CD4-positive, alpha-beta memory T cell (primary cell): ENCODE data around the gene CDKN2A. TPM values are rescaled to one million over a fixed set of nuclear protein-coding genes. Genes with fewer than 3 reads are reported as not detected.

ENCODE experiments used
- CTCF ChIA-PET: fragments of 350-600 bp; sonication (Branson Sonifier 250); formaldehyde crosslinking; loops from one replicate; lab custom pipeline; 2021; ENCODE audit warnings: inconsistent platforms; ENCODE audit not compliant: partially characterized antibody; lab: Charles Lee
- POLR2A ChIA-PET: fragments of 350-600 bp; sonication (Branson Sonifier 250); formaldehyde crosslinking; loops from one replicate; lab custom pipeline; 2021; ENCODE audit not compliant: partially characterized antibody; lab: Charles Lee
- DNase-seq, 5 donors: peaks; one replicate each; pipeline versions ENCODE4 v3.0.0 to v3.0.0-alpha.2; 2020 to 2022; ENCODE audit warnings: mixed read lengths in 1 of 5
- H3K27ac ChIP-seq: one replicate; pipeline ENCODE4 v1.7.0; 2013; ENCODE audit warnings: low read depth, low read length
- H3K27me3 ChIP-seq: 2 replicates; pipeline ENCODE4 v1.7.0; 2013; ENCODE audit warnings: mild to moderate bottlenecking, low read length, moderate library complexity; ENCODE audit not compliant: insufficient read depth
- H3K36me3 ChIP-seq: 2 replicates; pipeline ENCODE4 v1.7.0; 2013; ENCODE audit warnings: mild to moderate bottlenecking, low read length, moderate library complexity; ENCODE audit not compliant: insufficient read depth
- H3K4me1 ChIP-seq: 2 replicates; pipeline ENCODE4 v1.7.0; 2013; ENCODE audit warnings: mild to moderate bottlenecking, low read length, moderate library complexity; ENCODE audit not compliant: insufficient read depth
- H3K4me3 ChIP-seq, 2 donors: one replicate each; pipeline ENCODE4 v1.7.0; 2013; ENCODE audit warnings: low read length in 2 of 2, mild to moderate bottlenecking in 1 of 2
- H3K9me3 ChIP-seq, 2 donors: one replicate each; pipeline ENCODE4 v1.7.0; 2013; ENCODE audit warnings: low read length in 2 of 2, control low read depth in 1 of 2; ENCODE audit not compliant: control insufficient read depth in 1 of 2
- H3K27ac Mint-ChIP-seq, 7 donors: one replicate each; pipeline ENCODE4 v1.8.0; 2020 to 2021; ENCODE audit warnings: mixed read lengths in 7 of 7, mild to moderate bottlenecking in 6 of 7, inconsistent platforms in 3 of 7, moderate library complexity in 3 of 7
- H3K27me3 Mint-ChIP-seq, 2 donors: one replicate each; pipeline ENCODE4 v1.8.0; 2020 to 2021; ENCODE audit warnings: mixed read lengths in 2 of 2
- H3K36me3 Mint-ChIP-seq, 2 donors: one replicate each; pipeline ENCODE4 v1.8.0; 2020 to 2021; ENCODE audit warnings: mixed read lengths in 2 of 2, inconsistent platforms in 1 of 2, mild to moderate bottlenecking in 1 of 2
- H3K4me1 Mint-ChIP-seq, 4 donors: one replicate each; pipeline ENCODE4 v1.8.0; 2020 to 2021; ENCODE audit warnings: mixed read lengths in 4 of 4, mild to moderate bottlenecking in 1 of 4
- H3K4me3 Mint-ChIP-seq, 8 donors: one replicate each; pipeline ENCODE4 v1.8.0; 2020 to 2021; ENCODE audit warnings: mixed read lengths in 8 of 8, mild to moderate bottlenecking in 7 of 8, moderate library complexity in 6 of 8, inconsistent platforms in 3 of 8
- H3K9me3 Mint-ChIP-seq, 8 donors: one replicate each; pipeline ENCODE4 v1.8.0; 2020 to 2021; ENCODE audit warnings: mixed read lengths in 8 of 8, mild to moderate bottlenecking in 5 of 8, inconsistent platforms in 3 of 8, moderate library complexity in 1 of 8
- intact Hi-C: fragments of 100-400 bp; cut with micrococcal nuclease; formaldehyde crosslinking; loops from one replicate; pipeline ENCODE4 v1.15.1; 2023
- polyA plus RNA-seq, 2 donors: library from polyadenylated mRNA; unstranded; fragments of 300-500 nt; fragmentation: Illumina TruSeq; gene quantifications; one replicate each; pipeline ENCODE4 v1.2.3, GENCODE V29; 2021
- total RNA-seq, 2 experiments: library from RNA; stranded (reverse); gene quantifications; one replicate each; pipeline ENCODE4 v1.2.3, GENCODE V29; 2021

Gene CDKN2A
- total and polyA plus RNA-seq, 4 experiments from 2014 or later: 5.4 to 7.0 (median 6.2) TPM

- H3K27me3 Mint-ChIP-seq: peaks cover 26 to 30% of the 10 kb centered on the region in 2 donors
- intact Hi-C loops: loop anchor here (1.0 to 5.0 kb wide), 4 partner anchors 14 to 196 kb away; no protein-coding TSS in a partner anchor
- no peaks in the 10 kb centered on the region for H3K9me3 ChIP-seq
- peak; percentile 64 to 71 (median 65) for DNase-seq
- H3K4me1 ChIP-seq: peaks cover 29% of the 10 kb centered on the region
- no peaks in the 10 kb centered on the region for H3K36me3 ChIP-seq
- H3K4me3 Mint-ChIP-seq: peak within 1 kb of the TSS; percentile 69 to 90 (median 84)
- peak within 1 kb of the TSS in 6 of 7 donors; percentile 16 to 81 (median 56) for H3K27ac Mint-ChIP-seq
- ChIA-PET POLR2A (interaction anchor here (1.2 to 2.9 kb wide), 7 partner anchors 14 to 207 kb away, joined by 3 to 23 read pairs (median 6); partner anchors contain the start of genes CDKN2A, CDKN2B-AS1 and MTAP), CTCF (interaction anchor here (0.7 to 7.3 kb wide), 59 partner anchors 9 to 676 kb away, joined by 3 to 355 read pairs (median 5); partner anchors contain the start of genes CDKN2A, CDKN2B-AS1 and MTAP)
- peak within 1 kb of the TSS; percentile 8 to 65 for H3K4me3 ChIP-seq
- no peaks in the 10 kb centered on the region for H3K36me3 Mint-ChIP-seq
- peaks cover 15 to 27% (median 21%) of the 10 kb centered on the region in 4 donors for H3K4me1 Mint-ChIP-seq
- H3K27ac ChIP-seq: peak within 1 kb of the TSS; percentile 5
- peaks cover 49% of the 10 kb centered on the region for H3K27me3 ChIP-seq
- peaks cover 0 to 12% (median 0%) of the 10 kb centered on the region in 8 donors for H3K9me3 Mint-ChIP-seq
Measured at GRCh38 chr9:22008717-22009505, 14.7 kb upstream of the CDKN2A start, which contains the start of gene CDKN2B. CDKN2B (minus strand) TSS chr9:22009305; CDS start chr9:22008953, 352 bp downstream.

DNA sequence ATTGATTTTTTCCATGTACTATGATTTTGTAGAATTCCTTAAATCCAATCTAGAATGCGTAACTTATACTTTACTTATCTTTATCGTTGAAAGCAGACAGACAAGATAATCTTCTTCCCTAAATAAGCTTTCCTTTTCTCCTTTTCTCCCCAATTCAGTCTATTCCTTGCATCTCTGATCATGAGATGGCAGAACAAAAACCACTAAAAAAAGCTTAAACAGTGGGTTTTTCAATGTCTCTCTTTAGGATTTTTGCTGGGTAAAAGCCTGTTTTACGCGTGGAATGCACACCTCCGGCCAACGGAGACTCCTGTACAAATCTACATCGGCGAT lies 14.2 kb upstream of the CDKN2A start:
- CTCF ChIA-PET: interaction anchor here (0.7 to 7.3 kb wide), 59 partner anchors 9 to 675 kb away, joined by 3 to 355 read pairs (median 5); partner anchors contain the start of genes CDKN2A, CDKN2B-AS1 and MTAP
- no peaks in the 10 kb centered on the region for H3K36me3 Mint-ChIP-seq
- DNase-seq: no peak
- H3K9me3 ChIP-seq: no peaks in the 10 kb centered on the region
- H3K36me3 ChIP-seq: no peaks in the 10 kb centered on the region
- POLR2A ChIA-PET: interaction anchor here (1.2 to 2.9 kb wide), 7 partner anchors 14 to 206 kb away, joined by 3 to 23 read pairs (median 6); partner anchors contain the start of genes CDKN2A, CDKN2B-AS1 and MTAP
- H3K27ac Mint-ChIP-seq: peak overlapping the region in 3 of 7 donors; percentile 4 to 74 (median 22)
- H3K27me3 ChIP-seq: peaks cover 49% of the 10 kb centered on the region
- peaks cover 15 to 27% (median 21%) of the 10 kb centered on the region in 4 donors for H3K4me1 Mint-ChIP-seq
- H3K27ac ChIP-seq: no peak overlapping the region
- peaks cover 0 to 12% (median 0%) of the 10 kb centered on the region in 8 donors for H3K9me3 Mint-ChIP-seq
- H3K27me3 Mint-ChIP-seq: peaks cover 29 to 33% of the 10 kb centered on the region in 2 donors
- peaks cover 29% of the 10 kb centered on the region for H3K4me1 ChIP-seq
- H3K4me3 Mint-ChIP-seq: peak overlapping the region; percentile 69 to 89 (median 82)
- peak overlapping the region; percentile 8 to 65 for H3K4me3 ChIP-seq
- intact Hi-C loops: loop anchor here (1.0 to 5.0 kb wide), 4 partner anchors 13 to 195 kb away; no protein-coding TSS in a partner anchor

DNA sequence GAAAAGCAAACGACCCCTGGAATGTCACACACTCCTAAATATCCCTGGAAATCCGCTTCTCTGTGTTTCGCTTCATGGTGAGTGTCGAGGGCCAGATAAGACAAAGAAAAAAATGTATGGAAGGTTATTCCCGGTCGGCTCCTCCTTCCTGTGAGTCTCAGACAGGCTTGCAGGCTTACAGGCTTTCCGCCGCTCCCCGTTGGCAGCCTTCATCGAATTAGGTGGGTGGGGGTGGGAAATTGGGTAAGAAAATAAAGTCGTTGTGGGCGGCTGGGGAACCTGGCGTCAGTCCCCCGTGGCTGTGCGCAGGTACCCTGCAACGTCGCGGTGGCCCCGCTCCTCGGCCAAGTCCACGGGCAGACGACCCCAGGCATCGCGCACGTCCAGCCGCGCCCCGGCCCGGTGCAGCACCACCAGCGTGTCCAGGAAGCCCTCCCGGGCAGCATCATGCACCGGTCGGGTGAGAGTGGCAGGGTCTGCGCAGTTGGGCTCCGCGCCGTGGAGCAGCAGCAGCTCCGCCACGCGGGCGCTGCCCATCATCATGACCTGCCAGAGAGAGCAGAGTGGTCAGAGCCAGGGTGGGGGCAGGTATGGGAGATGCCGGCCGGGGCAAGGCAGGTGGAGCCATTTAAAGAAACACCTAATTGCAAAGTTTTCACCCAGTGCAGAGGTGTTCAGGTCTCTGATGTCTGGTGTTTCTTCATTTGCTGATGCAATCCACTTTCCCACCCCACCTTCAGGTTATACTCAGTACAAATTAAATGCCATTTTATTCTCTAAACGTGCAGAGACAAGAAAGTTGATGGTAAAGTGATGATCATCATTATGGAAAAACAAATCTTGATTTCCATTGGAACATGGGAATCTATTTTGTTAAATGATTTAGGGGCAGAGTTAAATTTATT lies 11.8 kb upstream of the CDKN2A start:
- Histone ChIP-seq H3K4me3 (no peak overlapping the region), H3K4me1 (peaks cover 29% of the 10 kb centered on the region), H3K36me3 (no peaks in the 10 kb centered on the region), H3K9me3 (no peaks in the 10 kb centered on the region), H3K27me3 (peaks cover 54% of the 10 kb centered on the region), H3K27ac (no peak overlapping the region)
- Mint-ChIP-seq H3K27me3 (peaks cover 38 to 40% of the 10 kb centered on the region in 2 donors), H3K9me3 (peaks cover 0 to 10% (median 0%) of the 10 kb centered on the region in 8 donors), H3K36me3 (no peaks in the 10 kb centered on the region), H3K4me3 (peak overlapping the region in 5 of 8 donors; percentile 4 to 75 (median 66)), H3K27ac (peak overlapping the region in 1 of 7 donors; percentile 66), H3K4me1 (peaks cover 15 to 27% (median 21%) of the 10 kb centered on the region in 4 donors)
- ChIA-PET CTCF (interaction anchor here (2.0 to 7.3 kb wide), 5 partner anchors 13 to 195 kb away, joined by 4 to 355 read pairs (median 50); partner anchors contain the start of genes CDKN2A, CDKN2B-AS1 and MTAP), POLR2A (no interaction called here)
- peak in 1 of 5 donors; percentile 42 for DNase-seq
- intact Hi-C loops: loop anchor here (5.0 kb wide), 1 partner anchor 39 kb away; no protein-coding TSS in a partner anchor

GRCh38 chr9:22005021-22005701 lies 11.0 kb upstream of the CDKN2A start:
- Mint-ChIP-seq H3K27ac (peak overlapping the region in 4 of 7 donors; percentile 11 to 66 (median 28)), H3K9me3 (peaks cover 0 to 10% (median 0%) of the 10 kb centered on the region in 8 donors), H3K36me3 (no peaks in the 10 kb centered on the region), H3K4me3 (peak overlapping the region in 6 of 8 donors; percentile 4 to 75 (median 40)), H3K27me3 (peaks cover 42 to 43% of the 10 kb centered on the region in 2 donors), H3K4me1 (peaks cover 13 to 27% (median 21%) of the 10 kb centered on the region in 4 donors)
- H3K9me3 ChIP-seq: no peaks in the 10 kb centered on the region
- DNase-seq: peak in 1 of 5 donors; percentile 22
- intact Hi-C loops: loop anchor here (5.0 kb wide), 1 partner anchor 38 kb away; no protein-coding TSS in a partner anchor
- H3K27ac ChIP-seq: no peak overlapping the region
- H3K4me1 ChIP-seq: peaks cover 29% of the 10 kb centered on the region
- H3K36me3 ChIP-seq: no peaks in the 10 kb centered on the region
- no peak overlapping the region for H3K4me3 ChIP-seq
- peaks cover 47% of the 10 kb centered on the region for H3K27me3 ChIP-seq
- ChIA-PET CTCF (interaction anchor here (0.9 kb wide), 1 partner anchor 191 kb away, joined by 3 read pairs; no protein-coding TSS in a partner anchor), POLR2A (no interaction called here)

GRCh38 chr9:22002038-22002437 lies 7.8 kb upstream of the CDKN2A start:
- Histone ChIP-seq H3K9me3 (no peaks in the 10 kb centered on the region), H3K4me1 (peaks cover 11% of the 10 kb centered on the region), H3K27me3 (peaks cover 33% of the 10 kb centered on the region), H3K36me3 (no peaks in the 10 kb centered on the region), H3K4me3 (no peak overlapping the region), H3K27ac (no peak overlapping the region)
- Mint-ChIP-seq H3K4me1 (peaks cover 7 to 12% (median 10%) of the 10 kb centered on the region in 4 donors), H3K27ac (no peak overlapping the region), H3K9me3 (peaks cover 0 to 5% (median 0%) of the 10 kb centered on the region in 8 donors), H3K27me3 (peaks cover 33 to 34% of the 10 kb centered on the region in 2 donors), H3K36me3 (no peaks in the 10 kb centered on the region), H3K4me3 (no peak overlapping the region)
- CTCF ChIA-PET: interaction anchor here (1.5 to 2.6 kb wide), 2 partner anchors 189 to 190 kb away, joined by 4 to 11 read pairs; no protein-coding TSS in a partner anchor
- intact Hi-C loops: no loop called here
- POLR2A ChIA-PET: no interaction called here
- no peak for DNase-seq

DNA sequence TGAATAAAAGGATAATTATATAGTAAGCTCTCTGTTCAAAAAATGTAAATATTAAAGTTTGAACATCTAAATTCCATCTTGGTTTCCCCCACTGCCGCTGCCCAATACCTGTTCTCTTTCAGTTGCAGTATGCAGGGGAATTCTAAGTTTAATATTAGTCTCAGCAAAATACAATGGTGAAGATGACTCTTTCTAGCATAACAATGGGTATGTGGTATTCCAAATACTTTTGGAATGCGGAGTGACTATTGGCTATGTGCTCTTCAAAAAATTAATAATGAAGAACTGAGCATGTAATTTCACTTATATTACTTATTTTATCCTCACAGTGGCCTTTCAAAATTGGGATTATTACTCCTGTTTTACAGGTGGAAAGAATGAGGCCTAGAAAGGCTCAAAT lies 3.8 kb upstream of the CDKN2A start:
- intact Hi-C loops: loop anchor here (10.0 kb wide), 1 partner anchor 663 kb away; the partner anchor contains the start of gene KLHL9
- DNase-seq: no peak
- H3K27me3 Mint-ChIP-seq: peaks cover 13 to 14% of the 10 kb centered on the region in 2 donors
- peaks cover 0 to 6% of the 10 kb centered on the region in 2 donors for H3K36me3 Mint-ChIP-seq
- H3K4me1 ChIP-seq: peaks cover 18% of the 10 kb centered on the region
- peaks cover 6 to 31% (median 13%) of the 10 kb centered on the region in 4 donors for H3K4me1 Mint-ChIP-seq
- H3K27ac Mint-ChIP-seq: no peak overlapping the region
- H3K27ac ChIP-seq: no peak overlapping the region
- CTCF ChIA-PET: interaction anchor here (1.3 to 1.4 kb wide), 2 partner anchors 9 to 11 kb away, joined by 4 to 9 read pairs; partner anchors contain the start of gene CDKN2B
- no peaks in the 10 kb centered on the region for H3K9me3 ChIP-seq
- H3K27me3 ChIP-seq: peaks cover 2% of the 10 kb centered on the region
- no peak overlapping the region for H3K4me3 ChIP-seq
- H3K36me3 ChIP-seq: no peaks in the 10 kb centered on the region
- H3K9me3 Mint-ChIP-seq: peaks cover 0 to 2% (median 0%) of the 10 kb centered on the region in 8 donors
- POLR2A ChIA-PET: no interaction called here
- H3K4me3 Mint-ChIP-seq: peak overlapping the region in 1 of 8 donors; percentile 2
